ENCODE measurements around the gene USP44. TPM values are rescaled to one million over a fixed set of nuclear protein-coding genes. Genes with fewer than 3 reads are reported as not detected.
A peak's percentile ranks its signal among the peaks of the same experiment; 100 is the strongest.

USP44 gene
- total and polyA plus RNA-seq, 2 experiments from 2014 or later = 0.54 to 0.76 TPM

- Histone ChIP-seq H3K9ac (peak within 1 kb of the TSS; percentile 99), H2AFZ (peak within 1 kb of the TSS; percentile 99), H3K4me2 (ENCODE audit: unreplicated experiment) (peak within 1 kb of the TSS; percentile 100), H3K9me3 (ENCODE audit: low read depth) (no peaks in the 10 kb centered on the region), H3K27me3 (replicated peaks; ENCODE audit: insufficient read depth) (no peaks in the 10 kb centered on the region), H3F3A (ENCODE audit: insufficient read depth) (peaks cover 15% of the 10 kb centered on the region), H4K20me1 (ENCODE audit: insufficient read depth) (peaks cover 10% of the 10 kb centered on the region; the same call in 1 of the 2 replicates), H3K4me1 (ENCODE audit: insufficient read depth) (peaks cover 14% of the 10 kb centered on the region; the same call in 1 of the 2 replicates), H3K4me3 (peak within 1 kb of the TSS; percentile 96), H3K79me2 (ENCODE audit: insufficient read depth) (peaks cover 51% of the 10 kb centered on the region), H3K9me2 (ENCODE audit: insufficient read depth) (no peaks in the 10 kb centered on the region), H3K27ac (peak within 1 kb of the TSS; percentile 93), H3K36me3 (ENCODE audit: low read depth) (peaks cover 22% of the 10 kb centered on the region; the same call in 1 of the 2 replicates)
- in situ Hi-C loops (cut with MboI) = no loop called here
- DNase-seq = peak; percentile 99
- WGBS, 2 experiments (ENCODE audit: low coverage in 1 of 2, low lambda C conversion rate in 2 of 2, missing lambda C conversion rate in 2 of 2) = 0 to 1% methylated on average over 47 to 49 of the region's 49 CpGs
- TF ChIP-seq EZH2phosphoT487 (IDR thresholded peaks at IDR 0.05; ENCODE audit: insufficient read depth, low read depth) (no peak), EZH2 (IDR thresholded peaks at IDR 0.05; ENCODE audit: insufficient read depth, poor library complexity, severe bottlenecking) (no peak)
Measured at GRCh38 chr12:95473884-95474659, 77.2 kb downstream of the USP44 start, which contains the start of gene METAP2. Gene METAP2 (plus strand): TSS chr12:95474152. CDS start chr12:95474180, 28 bp downstream.

GRCh38 chr12:95473231-95473883 is 77.9 kb downstream of the USP44 start:
- in situ Hi-C loops (cut with MboI) = no loop called here
- Histone ChIP-seq H2AFZ (peak overlapping the region; percentile 99), H3K36me3 (ENCODE audit: low read depth) (peaks cover 17% of the 10 kb centered on the region; the same call in 1 of the 2 replicates), H3K27ac (peak overlapping the region; percentile 93), H3K4me3 (peak overlapping the region; percentile 96), H3K4me2 (ENCODE audit: unreplicated experiment) (peak overlapping the region; percentile 100), H3K79me2 (ENCODE audit: insufficient read depth) (peaks cover 44% of the 10 kb centered on the region), H3K9ac (peak overlapping the region; percentile 99), H3K4me1 (ENCODE audit: insufficient read depth) (peaks cover 14% of the 10 kb centered on the region; the same call in 1 of the 2 replicates), H3K9me3 (ENCODE audit: low read depth) (no peaks in the 10 kb centered on the region), H3K27me3 (replicated peaks; ENCODE audit: insufficient read depth) (no peaks in the 10 kb centered on the region), H4K20me1 (ENCODE audit: insufficient read depth) (peaks cover 10% of the 10 kb centered on the region; the same call in 1 of the 2 replicates), H3K9me2 (ENCODE audit: insufficient read depth) (no peaks in the 10 kb centered on the region), H3F3A (ENCODE audit: insufficient read depth) (peaks cover 15% of the 10 kb centered on the region)
- 1 to 2% methylated on average over 23 of the region's 23 CpGs for WGBS, 2 experiments (ENCODE audit: low coverage in 1 of 2, low lambda C conversion rate in 2 of 2, missing lambda C conversion rate in 2 of 2)
- no peak for TF ChIP-seq EZH2 (IDR thresholded peaks at IDR 0.05; ENCODE audit: insufficient read depth, poor library complexity, severe bottlenecking)
- no peak for TF ChIP-seq EZH2phosphoT487 (IDR thresholded peaks at IDR 0.05; ENCODE audit: insufficient read depth, low read depth)
- peak; percentile 74 for DNase-seq

GRCh38 chr12:95470300-95470699 is 81.0 kb downstream of the USP44 start:
- Histone ChIP-seq H3K9me2 (ENCODE audit: insufficient read depth) (no peaks in the 10 kb centered on the region), H3K4me3 (no peak overlapping the region), H3K27ac (no peak overlapping the region), H3K36me3 (ENCODE audit: low read depth) (no peaks in the 10 kb centered on the region), H2AFZ (no peak overlapping the region), H3K9me3 (ENCODE audit: low read depth) (no peaks in the 10 kb centered on the region), H3F3A (ENCODE audit: insufficient read depth) (peaks cover 15% of the 10 kb centered on the region), H3K79me2 (ENCODE audit: insufficient read depth) (peaks cover 13% of the 10 kb centered on the region), H3K4me2 (ENCODE audit: unreplicated experiment) (no peak overlapping the region), H3K27me3 (replicated peaks; ENCODE audit: insufficient read depth) (no peaks in the 10 kb centered on the region), H3K4me1 (ENCODE audit: insufficient read depth) (peaks cover 7% of the 10 kb centered on the region; the same call in 1 of the 2 replicates), H3K9ac (no peak overlapping the region), H4K20me1 (ENCODE audit: insufficient read depth) (peaks cover 1% of the 10 kb centered on the region; the same call in 1 of the 2 replicates)
- in situ Hi-C loops (cut with MboI) = no loop called here
- WGBS, 2 experiments (ENCODE audit: low coverage in 1 of 2, low lambda C conversion rate in 2 of 2, missing lambda C conversion rate in 2 of 2) = 81 to 92% methylated on average over 1 of the region's 1 CpG
- no peak for DNase-seq
- TF ChIP-seq EZH2phosphoT487 (IDR thresholded peaks at IDR 0.05; ENCODE audit: insufficient read depth, low read depth) (no peak), EZH2 (IDR thresholded peaks at IDR 0.05; ENCODE audit: insufficient read depth, poor library complexity, severe bottlenecking) (no peak)

Other genes with a start within 250 kb of the USP44 start
- 64.3 and 67.8 TPM in 2 replicates for gene METAP2, start 77.3 kb downstream of the USP44 start, total RNA-seq (2014; rRNA removed; shearing (Covaris generic))
- gene METAP2, start 77.3 kb downstream of the USP44 start, polyA plus RNA-seq (2016; fragmentation: Nextera tagmentation; extraction: Ambion mirVana) = 46.2 and 55.6 TPM in 2 replicates
- gene NTN4, start 239.3 kb upstream of the USP44 start, total RNA-seq (2014; rRNA removed; shearing (Covaris generic)) = 63.7 and 76.6 TPM in 2 replicates
- gene NTN4, start 239.3 kb upstream of the USP44 start, polyA plus RNA-seq (2016; fragmentation: Nextera tagmentation; extraction: Ambion mirVana) = 35.2 and 36.9 TPM in 2 replicates

Measured in GM23248 (cell line).